Measurements from ENCODE around the gene RUSC2.

The RUSC2 gene

GRCh38 chr9:35482071-35482470 is 7.8 kb upstream of the RUSC2 start:
- Histone ChIP-seq H3K9me3 (ENCODE audit: insufficient read depth, low read length, severe bottlenecking) (no peaks in the 10 kb centered on the region), H3K4me3 (ENCODE audit: low read depth in 1 of 2, low read length in 2 of 2) (no peak overlapping the region), H3K36me3 (ENCODE audit: insufficient read depth, low read length) (no peaks in the 10 kb centered on the region), H3K9ac (ENCODE audit: low read depth, low read length) (no peak overlapping the region), H3K27ac (ENCODE audit: low read length) (no peak overlapping the region), H3K79me2 (ENCODE audit: insufficient read depth, low read length) (no peaks in the 10 kb centered on the region), H4K20me1 (ENCODE audit: insufficient read depth, low read length) (no peaks in the 10 kb centered on the region), H3K27me3 (ENCODE audit: insufficient read depth, low read length, poor library complexity) (no peaks in the 10 kb centered on the region), H3K4me2 (ENCODE audit: insufficient read depth, low read length) (no peak overlapping the region), H3K4me1 (ENCODE audit: insufficient read depth, low read length) (no peaks in the 10 kb centered on the region), H2AFZ (ENCODE audit: low read depth, low read length) (no peak overlapping the region)
- ATAC-seq (ENCODE audit: insufficient read depth, low read depth) (no peak), DNase-seq (no peak)
- no peak for TF ChIP-seq CTCF (IDR thresholded peaks at IDR 0.05; ENCODE audit: borderline replicate concordance, extremely low read depth, low read length, poor library complexity, severe bottlenecking)
- no peak for TF ChIP-seq EZH2 (IDR thresholded peaks at IDR 0.05; ENCODE audit: borderline replicate concordance, low read depth, low read length, severe bottlenecking)

- no peaks in the 10 kb centered on the region for H3K79me2 ChIP-seq (ENCODE audit: insufficient read depth, low read length)
- TF ChIP-seq EZH2 (IDR thresholded peaks at IDR 0.05; ENCODE audit: borderline replicate concordance, low read depth, low read length, severe bottlenecking) (no peak), CTCF (IDR thresholded peaks at IDR 0.05; ENCODE audit: borderline replicate concordance, extremely low read depth, low read length, poor library complexity, severe bottlenecking) (no peak)
- no peak overlapping the region for H3K4me2 ChIP-seq (ENCODE audit: insufficient read depth, low read length)
- no peak overlapping the region for H3K4me3 ChIP-seq (ENCODE audit: low read depth in 1 of 2, low read length in 2 of 2)
- H3K27ac ChIP-seq (ENCODE audit: low read length) = no peak overlapping the region
- H4K20me1 ChIP-seq (ENCODE audit: insufficient read depth, low read length) = no peaks in the 10 kb centered on the region
- H3K9ac ChIP-seq (ENCODE audit: low read depth, low read length) = no peak overlapping the region
- H3K9me3 ChIP-seq (ENCODE audit: insufficient read depth, low read length, severe bottlenecking) = no peaks in the 10 kb centered on the region
- ATAC-seq (ENCODE audit: insufficient read depth, low read depth) (no peak), DNase-seq (no peak)
- H3K27me3 ChIP-seq (ENCODE audit: insufficient read depth, low read length, poor library complexity) = no peaks in the 10 kb centered on the region
- H3K4me1 ChIP-seq (ENCODE audit: insufficient read depth, low read length) = no peaks in the 10 kb centered on the region
- no peaks in the 10 kb centered on the region for H3K36me3 ChIP-seq (ENCODE audit: insufficient read depth, low read length)
- H2AFZ ChIP-seq (ENCODE audit: low read depth, low read length) = no peak overlapping the region
Observed at GRCh38 chr9:35484406-35484805, 5.5 kb upstream of the RUSC2 start.

GRCh38 chr9:35487081-35487480 is 2.8 kb upstream of the RUSC2 start:
- Histone ChIP-seq H2AFZ (ENCODE audit: low read depth, low read length) (no peak overlapping the region), H3K36me3 (ENCODE audit: insufficient read depth, low read length) (no peaks in the 10 kb centered on the region), H3K27me3 (ENCODE audit: insufficient read depth, low read length, poor library complexity) (no peaks in the 10 kb centered on the region), H3K27ac (ENCODE audit: low read length) (no peak overlapping the region), H3K79me2 (ENCODE audit: insufficient read depth, low read length) (no peaks in the 10 kb centered on the region), H3K4me3 (ENCODE audit: low read depth in 1 of 2, low read length in 2 of 2) (no peak overlapping the region), H3K9ac (ENCODE audit: low read depth, low read length) (no peak overlapping the region), H3K9me3 (ENCODE audit: insufficient read depth, low read length, severe bottlenecking) (no peaks in the 10 kb centered on the region), H3K4me2 (ENCODE audit: insufficient read depth, low read length) (no peak overlapping the region), H3K4me1 (ENCODE audit: insufficient read depth, low read length) (no peaks in the 10 kb centered on the region), H4K20me1 (ENCODE audit: insufficient read depth, low read length) (no peaks in the 10 kb centered on the region)
- DNase-seq (no peak), ATAC-seq (ENCODE audit: insufficient read depth, low read depth) (no peak)
- TF ChIP-seq CTCF (IDR thresholded peaks at IDR 0.05; ENCODE audit: borderline replicate concordance, extremely low read depth, low read length, poor library complexity, severe bottlenecking) = no peak
- TF ChIP-seq EZH2 (IDR thresholded peaks at IDR 0.05; ENCODE audit: borderline replicate concordance, low read depth, low read length, severe bottlenecking) = no peak

GRCh38 chr9:35488021-35488420 is 1.9 kb upstream of the RUSC2 start:
- ATAC-seq (ENCODE audit: insufficient read depth, low read depth) = no peak
- Histone ChIP-seq H3K79me2 (ENCODE audit: insufficient read depth, low read length) (no peaks in the 10 kb centered on the region), H3K4me2 (ENCODE audit: insufficient read depth, low read length) (no peak overlapping the region), H3K27ac (ENCODE audit: low read length) (no peak overlapping the region), H3K4me1 (ENCODE audit: insufficient read depth, low read length) (no peaks in the 10 kb centered on the region), H2AFZ (ENCODE audit: low read depth, low read length) (no peak overlapping the region), H3K9me3 (ENCODE audit: insufficient read depth, low read length, severe bottlenecking) (no peaks in the 10 kb centered on the region), H3K27me3 (ENCODE audit: insufficient read depth, low read length, poor library complexity) (no peaks in the 10 kb centered on the region), H3K4me3 (ENCODE audit: low read depth in 1 of 2, low read length in 2 of 2) (no peak overlapping the region), H3K36me3 (ENCODE audit: insufficient read depth, low read length) (no peaks in the 10 kb centered on the region), H4K20me1 (ENCODE audit: insufficient read depth, low read length) (no peaks in the 10 kb centered on the region), H3K9ac (ENCODE audit: low read depth, low read length) (no peak overlapping the region)
- TF ChIP-seq CTCF (IDR thresholded peaks at IDR 0.05; ENCODE audit: borderline replicate concordance, extremely low read depth, low read length, poor library complexity, severe bottlenecking) = no peak
- no peak for TF ChIP-seq EZH2 (IDR thresholded peaks at IDR 0.05; ENCODE audit: borderline replicate concordance, low read depth, low read length, severe bottlenecking)
- no peak for DNase-seq

Measured in DND-41 (cell line).